ENCODE measurements around the gene PRKD3. TPM values are rescaled to one million over a fixed set of nuclear protein-coding genes. Genes with fewer than 3 reads are reported as not detected.

The PRKD3 gene
- polyA plus RNA-seq, 1 donor from 2014 or later = 5.9 TPM

GRCh38 chr2:37355735-37356134 lies 31.1 kb upstream of the PRKD3 start:
- H3K27ac ChIP-seq (ENCODE audit: low read length) = no peak overlapping the region
- H3K36me3 ChIP-seq (ENCODE audit: insufficient read depth, low read length) = no peaks in the 10 kb centered on the region
- no peaks in the 10 kb centered on the region for H3K27me3 ChIP-seq (ENCODE audit: insufficient read depth, low read depth, low read length)
- no peak overlapping the region for H2AFZ ChIP-seq (ENCODE audit: low read depth, low read length)
- H3K9me2 ChIP-seq (ENCODE audit: insufficient read depth, low read length) = no peaks in the 10 kb centered on the region
- no peak for TF ChIP-seq TAF1 (IDR thresholded peaks at IDR 0.05; ENCODE audit: low read depth)
- TF ChIP-seq REST (IDR thresholded peaks at IDR 0.05; ENCODE audit: borderline replicate concordance) = no peak
- no peak overlapping the region for H3K4me2 ChIP-seq (ENCODE audit: low read length)
- no peak overlapping the region for H3K4me3 ChIP-seq (ENCODE audit: low read length)
- H3F3A ChIP-seq (ENCODE audit: insufficient read depth, low read length, poor library complexity, severe bottlenecking) = no peaks in the 10 kb centered on the region
- H3K79me2 ChIP-seq (replicated peaks; ENCODE audit: insufficient read depth, low read length) = no peaks in the 10 kb centered on the region
- no peaks in the 10 kb centered on the region for H4K20me1 ChIP-seq (ENCODE audit: insufficient read depth)
- H3K9ac ChIP-seq (ENCODE audit: low read length) = no peak overlapping the region
- no peaks in the 10 kb centered on the region for H3K9me3 ChIP-seq (ENCODE audit: low read length)

- Histone ChIP-seq H3F3A (ENCODE audit: insufficient read depth, low read length, poor library complexity, severe bottlenecking) (no peaks in the 10 kb centered on the region), H3K79me2 (replicated peaks; ENCODE audit: insufficient read depth, low read length) (no peaks in the 10 kb centered on the region), H3K4me2 (ENCODE audit: low read length) (no peak overlapping the region), H2AFZ (ENCODE audit: low read depth, low read length) (no peak overlapping the region), H3K9me2 (ENCODE audit: insufficient read depth, low read length) (no peaks in the 10 kb centered on the region), H3K9me3 (ENCODE audit: low read length) (no peaks in the 10 kb centered on the region), H3K27ac (ENCODE audit: low read length) (no peak overlapping the region), H4K20me1 (ENCODE audit: insufficient read depth) (no peaks in the 10 kb centered on the region), H3K36me3 (ENCODE audit: insufficient read depth, low read length) (no peaks in the 10 kb centered on the region), H3K27me3 (ENCODE audit: insufficient read depth, low read depth, low read length) (no peaks in the 10 kb centered on the region), H3K4me3 (ENCODE audit: low read length) (no peak overlapping the region), H3K9ac (ENCODE audit: low read length) (no peak overlapping the region)
- TF ChIP-seq MXI1 (conservative IDR thresholded peaks at IDR 0.05; ENCODE audit: poor library complexity, severe bottlenecking) (no peak), SMC3 (conservative IDR thresholded peaks at IDR 0.05; ENCODE audit: poor library complexity) (no peak), RAD21 (conservative IDR thresholded peaks at IDR 0.05) (no peak), TAF1 (IDR thresholded peaks at IDR 0.05; ENCODE audit: low read depth) (no peak), EP300 (conservative IDR thresholded peaks at IDR 0.05; ENCODE audit: poor library complexity, severe bottlenecking) (no peak), POLR2AphosphoS5 (IDR thresholded peaks at IDR 0.05) (no peak), EZH2 (IDR thresholded peaks at IDR 0.05; ENCODE audit: borderline replicate concordance, insufficient read depth, low read length, poor library complexity, severe bottlenecking) (no peak), CTCF (IDR thresholded peaks at IDR 0.05; ENCODE audit: poor library complexity, severe bottlenecking) (no peak), REST (IDR thresholded peaks at IDR 0.05; ENCODE audit: borderline replicate concordance) (no peak)
These were observed 29.9 kb upstream of the PRKD3 start for GRCh38 chr2:37354531-37354930.

All from neural cell (in vitro differentiated cells).